ENCODE data around the gene MAB21L3.

Gene MAB21L3

GRCh38 chr1:116125758-116126157, 14.6 kb downstream of the MAB21L3 start:
- H3K4me3 Mint-ChIP-seq: peak overlapping the region; percentile 38 to 61
- no peak for ATAC-seq

DNA sequence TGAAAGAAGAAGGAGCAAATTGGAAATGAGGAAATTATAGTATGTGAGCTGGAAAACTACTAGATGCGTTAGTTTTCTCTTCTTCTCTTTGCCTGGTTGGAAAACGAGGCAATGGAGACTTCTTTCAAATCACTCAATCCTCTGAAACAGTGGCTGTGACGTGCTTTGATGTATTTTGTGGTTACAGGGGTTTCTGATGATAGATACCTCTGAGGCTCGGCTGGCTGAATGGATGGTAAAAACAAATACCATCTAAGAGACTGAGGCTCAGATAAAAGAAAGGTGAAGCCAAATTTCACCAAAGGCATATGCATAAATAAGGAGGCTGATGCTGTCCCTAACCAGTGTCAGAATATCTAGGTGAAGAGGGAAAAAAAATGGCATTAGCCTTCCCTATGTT, 15.1 kb downstream of the MAB21L3 start:
- H3K27ac Mint-ChIP-seq: peak overlapping the region; percentile 89 to 93
- peaks cover 15% of the 10 kb centered on the region for H3K27me3 Mint-ChIP-seq
- H3K4me1 Mint-ChIP-seq: peaks cover 50% of the 10 kb centered on the region
- no peaks in the 10 kb centered on the region for H3K9me3 Mint-ChIP-seq
- ATAC-seq (peak; percentile 31), DNase-seq (peak; percentile 25 to 31)
- H3K4me3 Mint-ChIP-seq: peak overlapping the region; percentile 38 to 61

More at GRCh38 chr1:116125758-116126157, 14.6 kb downstream of the MAB21L3 start:
- no peaks in the 10 kb centered on the region for H3K9me3 Mint-ChIP-seq
- H3K27ac Mint-ChIP-seq: peak overlapping the region; percentile 89 to 93
- H3K27me3 Mint-ChIP-seq: peaks cover 15% of the 10 kb centered on the region
- H3K4me1 Mint-ChIP-seq: peaks cover 51% of the 10 kb centered on the region
- no peak for DNase-seq

GRCh38 chr1:116127123-116127847, 16.1 kb downstream of the MAB21L3 start:
- Mint-ChIP-seq H3K4me3 (peak overlapping the region; percentile 38 to 71), H3K4me1 (peaks cover 46% of the 10 kb centered on the region), H3K9me3 (no peaks in the 10 kb centered on the region), H3K27me3 (peaks cover 15% of the 10 kb centered on the region), H3K27ac (peak overlapping the region; percentile 53 to 89)
- DNase-seq (peak in 1 of 2 donors; percentile 49), ATAC-seq (peak; percentile 56)

- DNase-seq (peak in 1 of 2 donors; percentile 44), ATAC-seq (peak; percentile 22)
- H3K27ac Mint-ChIP-seq: peak overlapping the region; percentile 13 to 84
- H3K27me3 Mint-ChIP-seq: peaks cover 13% of the 10 kb centered on the region
- no peaks in the 10 kb centered on the region for H3K9me3 Mint-ChIP-seq
- H3K4me3 Mint-ChIP-seq: peak overlapping the region; percentile 64 to 71
- H3K4me1 Mint-ChIP-seq: peaks cover 46% of the 10 kb centered on the region
Measured at GRCh38 chr1:116127848-116128540, 16.8 kb downstream of the MAB21L3 start.

GRCh38 chr1:116128664-116129063, 17.5 kb downstream of the MAB21L3 start:
- Mint-ChIP-seq H3K9me3 (no peaks in the 10 kb centered on the region), H3K4me1 (peaks cover 46% of the 10 kb centered on the region), H3K27ac (peak overlapping the region; percentile 70 to 82), H3K4me3 (peak overlapping the region; percentile 64 to 71), H3K27me3 (peaks cover 7% of the 10 kb centered on the region)
- peak; percentile 92 for ATAC-seq
- peak; percentile 68 to 81 for DNase-seq

DNA sequence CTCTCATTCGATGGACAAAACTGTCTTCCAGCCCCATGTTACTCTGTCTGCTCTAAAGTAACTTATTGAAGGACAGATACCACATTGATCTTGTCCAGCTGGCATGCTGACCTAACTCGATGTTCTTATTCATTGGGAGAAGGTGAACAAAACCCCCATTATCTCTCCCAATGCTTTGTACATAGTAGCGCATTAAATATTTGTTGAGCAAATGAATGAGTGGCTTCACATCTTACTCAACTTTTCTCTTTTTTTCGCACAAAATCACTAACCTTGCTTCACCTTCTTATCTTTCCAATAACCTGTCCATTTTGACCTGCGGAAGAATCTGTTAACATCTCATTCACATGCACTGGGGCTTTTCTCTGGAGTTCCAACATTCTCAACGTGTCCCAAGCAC, 18.3 kb downstream of the MAB21L3 start:
- no peaks in the 10 kb centered on the region for H3K9me3 Mint-ChIP-seq
- H3K27me3 Mint-ChIP-seq: no peaks in the 10 kb centered on the region
- no peak overlapping the region for H3K27ac Mint-ChIP-seq
- ATAC-seq: no peak
- H3K4me1 Mint-ChIP-seq: peaks cover 53% of the 10 kb centered on the region
- no peak overlapping the region for H3K4me3 Mint-ChIP-seq
- DNase-seq: no peak

DNA sequence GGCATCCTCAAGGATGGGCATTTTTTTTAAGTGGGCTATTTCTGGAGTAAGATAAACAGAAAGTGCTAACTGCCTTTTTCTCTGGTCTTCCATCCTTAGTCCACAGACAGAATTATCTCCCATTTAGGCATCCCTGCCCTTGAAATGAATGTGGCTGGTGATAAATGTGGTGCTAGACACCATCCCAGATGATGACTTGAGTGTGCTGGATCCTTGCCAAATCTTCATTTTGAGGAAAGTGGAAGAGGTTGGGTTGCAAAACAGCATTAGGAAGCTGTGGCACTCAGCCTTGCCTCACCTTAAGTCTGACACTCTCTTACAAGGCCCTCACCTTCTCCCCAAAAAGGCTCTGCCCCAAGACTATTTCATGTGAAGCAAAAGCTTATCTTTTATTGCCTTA, 19.2 kb downstream of the MAB21L3 start:
- H3K27ac Mint-ChIP-seq: peak overlapping the region in 1 of 2 donors; percentile 3
- H3K27me3 Mint-ChIP-seq: no peaks in the 10 kb centered on the region
- peaks cover 56% of the 10 kb centered on the region for H3K4me1 Mint-ChIP-seq
- ATAC-seq (no peak), DNase-seq (no peak)
- H3K4me3 Mint-ChIP-seq: no peak overlapping the region
- no peaks in the 10 kb centered on the region for H3K9me3 Mint-ChIP-seq

DNA sequence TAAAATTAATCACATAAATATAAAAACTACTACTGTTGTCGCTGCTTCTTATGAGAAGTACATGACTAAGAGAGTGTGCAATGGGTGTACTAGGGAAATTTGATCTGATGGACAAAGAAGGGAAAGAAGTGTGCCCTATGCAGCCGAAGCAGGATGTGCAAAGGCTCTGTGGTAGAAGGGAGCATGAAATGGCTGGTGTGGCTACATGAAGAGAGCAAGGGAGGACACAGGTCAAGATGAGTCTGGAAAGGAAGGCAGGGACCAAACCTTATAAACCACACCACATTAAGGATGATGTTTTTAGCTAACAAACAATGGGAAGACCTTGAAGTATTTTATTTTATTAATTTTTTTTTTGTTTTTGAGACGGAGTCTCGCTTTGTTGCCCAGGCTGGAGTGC, 20.0 kb downstream of the MAB21L3 start:
- Mint-ChIP-seq H3K4me3 (no peak overlapping the region), H3K27me3 (no peaks in the 10 kb centered on the region), H3K27ac (no peak overlapping the region), H3K9me3 (no peaks in the 10 kb centered on the region), H3K4me1 (peaks cover 48% of the 10 kb centered on the region)
- no peak for ATAC-seq
- DNase-seq: no peak

- ATAC-seq (no peak), DNase-seq (no peak)
- no peak overlapping the region for H3K27ac Mint-ChIP-seq
- no peaks in the 10 kb centered on the region for H3K27me3 Mint-ChIP-seq
- no peaks in the 10 kb centered on the region for H3K9me3 Mint-ChIP-seq
- H3K4me3 Mint-ChIP-seq: no peak overlapping the region
- peaks cover 40% of the 10 kb centered on the region for H3K4me1 Mint-ChIP-seq
Measured at GRCh38 chr1:116131866-116132605, 20.8 kb downstream of the MAB21L3 start.

GRCh38 chr1:116133696-116134475, 22.7 kb downstream of the MAB21L3 start:
- H3K4me3 Mint-ChIP-seq: no peak overlapping the region
- no peak for DNase-seq

GRCh38 chr1:116134476-116134773, 23.2 kb downstream of the MAB21L3 start:
- ATAC-seq (no peak), DNase-seq (no peak)
- no peaks in the 10 kb centered on the region for H3K27me3 Mint-ChIP-seq
- no peak overlapping the region for H3K4me3 Mint-ChIP-seq
- no peaks in the 10 kb centered on the region for H3K9me3 Mint-ChIP-seq
- peaks cover 24% of the 10 kb centered on the region for H3K4me1 Mint-ChIP-seq
- H3K27ac Mint-ChIP-seq: no peak overlapping the region

More at GRCh38 chr1:116133696-116134475, 22.7 kb downstream of the MAB21L3 start:
- peak overlapping the region in 1 of 2 donors; percentile 29 for H3K27ac Mint-ChIP-seq
- no peak for ATAC-seq
- H3K4me1 Mint-ChIP-seq: peaks cover 24% of the 10 kb centered on the region
- no peaks in the 10 kb centered on the region for H3K27me3 Mint-ChIP-seq
- H3K9me3 Mint-ChIP-seq: no peaks in the 10 kb centered on the region

- H3K4me1 Mint-ChIP-seq: peaks cover 18% of the 10 kb centered on the region
- ATAC-seq: no peak
- H3K27ac Mint-ChIP-seq: no peak overlapping the region
- H3K4me3 Mint-ChIP-seq: no peak overlapping the region
- DNase-seq: no peak
- H3K9me3 Mint-ChIP-seq: peaks cover 0 to 1% of the 10 kb centered on the region in 2 donors
- H3K27me3 Mint-ChIP-seq: no peaks in the 10 kb centered on the region
Measured at GRCh38 chr1:116138277-116138792, 27.1 kb downstream of the MAB21L3 start.

DNA sequence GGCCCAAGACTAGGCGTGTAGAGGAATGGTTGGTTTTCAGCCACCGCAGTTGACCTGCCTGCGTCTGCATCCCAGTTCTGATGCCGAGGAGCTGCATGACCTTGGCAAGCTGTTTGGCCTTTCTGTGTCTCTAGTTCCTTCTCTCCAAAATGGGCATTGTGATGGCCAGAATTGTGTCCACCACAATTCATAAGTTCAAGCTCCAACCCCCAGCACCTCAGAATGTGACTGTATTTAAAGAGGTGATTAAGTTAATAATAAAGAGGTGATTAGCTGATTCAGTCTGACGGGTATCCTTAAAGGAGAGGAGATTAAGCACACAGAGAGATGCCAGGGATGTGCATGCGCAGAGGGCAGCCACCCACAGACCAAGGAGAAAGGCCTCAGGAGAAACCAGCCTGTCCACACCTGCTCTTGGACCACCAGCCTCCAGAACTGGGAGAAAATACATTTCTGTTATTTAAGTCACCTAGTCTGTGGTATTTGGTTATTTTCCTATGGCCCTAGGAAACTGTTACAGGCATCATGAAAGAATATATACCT, 28.5 kb downstream of the MAB21L3 start:
- Mint-ChIP-seq H3K4me1 (peaks cover 9% of the 10 kb centered on the region), H3K27me3 (peaks cover 8% of the 10 kb centered on the region), H3K9me3 (peaks cover 9 to 12% of the 10 kb centered on the region in 2 donors), H3K27ac (no peak overlapping the region), H3K4me3 (no peak overlapping the region)
- DNase-seq (no peak), ATAC-seq (no peak)

- no peak overlapping the region for H3K4me3 Mint-ChIP-seq
- ATAC-seq (no peak), DNase-seq (no peak)
- H3K4me1 Mint-ChIP-seq: peaks cover 24% of the 10 kb centered on the region
- peaks cover 8% of the 10 kb centered on the region for H3K27me3 Mint-ChIP-seq
- no peak overlapping the region for H3K27ac Mint-ChIP-seq
- H3K9me3 Mint-ChIP-seq: peaks cover 9 to 12% of the 10 kb centered on the region in 2 donors
Measured at GRCh38 chr1:116144151-116144550, 33.0 kb downstream of the MAB21L3 start.
